Measurements from ENCODE around the gene LETM1.

Gene LETM1

DNA sequence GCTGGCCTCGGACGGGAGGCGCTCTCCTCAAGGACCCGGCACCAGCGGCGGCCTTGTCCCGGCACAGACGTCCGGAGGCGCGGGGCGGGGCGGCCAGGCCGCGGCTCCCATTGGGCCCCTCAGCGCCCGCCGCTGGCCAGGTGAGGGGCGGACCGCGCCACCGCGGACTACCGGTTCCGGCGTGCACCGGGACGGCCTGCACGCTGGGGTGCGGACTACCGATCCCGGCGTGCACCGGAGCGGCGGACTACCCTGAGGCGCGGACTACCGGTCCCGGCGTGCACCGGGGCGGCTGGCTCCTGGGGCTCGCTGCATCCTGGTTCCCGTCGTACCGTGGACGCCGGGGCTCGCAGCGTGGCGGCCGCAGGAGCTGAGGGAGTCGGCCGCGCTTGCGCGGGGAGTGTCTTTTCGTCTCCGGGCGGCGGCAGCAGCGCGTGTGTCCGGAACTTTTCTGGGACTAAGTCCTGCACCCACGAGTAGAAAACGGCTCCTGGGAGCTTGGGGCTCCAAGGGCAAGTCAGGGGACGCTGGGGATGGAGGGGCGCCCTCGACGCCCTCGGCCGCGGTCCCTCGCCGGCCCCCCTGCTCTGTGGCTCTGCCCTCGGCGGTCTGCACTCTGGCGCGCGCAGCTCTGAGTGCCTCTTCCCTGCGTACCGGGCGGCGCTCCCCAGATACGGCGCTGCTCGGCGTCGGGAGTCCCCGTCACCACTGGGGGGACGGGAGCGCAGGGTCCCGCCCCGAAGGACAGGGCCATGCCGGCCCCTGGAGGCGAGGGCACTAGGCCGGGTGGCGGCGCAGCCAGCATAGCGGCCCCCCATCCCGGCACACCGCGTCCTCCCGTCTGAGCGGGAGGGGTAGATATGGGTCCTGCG lies at the start of gene LETM1:
Gene LETM1 (minus strand): TSS at position 86 of the 872 bp plus-strand sequence. CDS start 206 bp downstream, outside the sequence.
- Mint-ChIP-seq H3K4me1 (ENCODE audit: low read depth) (peaks cover 48% of the 10 kb centered on the region), H3K27me3 (peaks cover 1% of the 10 kb centered on the region), H3K36me3 (ENCODE audit: low read depth) (peaks cover 10% of the 10 kb centered on the region), H3K4me3 (peak within 1 kb of the TSS; percentile 80), H3K9me3 (no peaks in the 10 kb centered on the region), H3K27ac (peak within 1 kb of the TSS; percentile 79)
- intact Hi-C loops (cut with micrococcal nuclease), result loop anchor here (2.0 kb wide), 2 partner anchors 14 to 42 kb away; partner anchors contain the start of gene NSD2

DNA sequence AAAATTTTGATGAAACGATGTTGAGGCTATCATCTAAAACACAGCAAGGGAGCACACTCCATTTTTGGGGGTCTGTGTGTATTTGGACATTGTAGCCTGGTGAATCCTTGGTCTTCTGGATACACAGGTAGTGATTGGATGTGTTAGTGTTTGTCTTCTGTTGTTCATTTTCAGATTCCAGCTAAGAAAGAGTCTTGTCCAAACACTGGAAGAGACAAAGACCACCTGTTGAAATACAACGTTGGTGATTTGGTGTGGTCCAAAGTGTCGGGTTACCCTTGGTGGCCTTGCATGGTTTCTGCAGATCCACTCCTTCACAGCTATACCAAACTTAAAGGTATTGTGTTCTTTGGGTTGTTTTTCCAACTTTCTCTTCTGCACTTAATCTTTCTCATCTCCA lies 48.1 kb upstream of the LETM1 start:
- no peak overlapping the region for H3K27ac Mint-ChIP-seq
- peaks cover 3% of the 10 kb centered on the region for H3K4me1 Mint-ChIP-seq (ENCODE audit: low read depth)
- peaks cover 87% of the 10 kb centered on the region for H3K36me3 Mint-ChIP-seq (ENCODE audit: low read depth)
- no peaks in the 10 kb centered on the region for H3K9me3 Mint-ChIP-seq
- no peak overlapping the region for H3K4me3 Mint-ChIP-seq
- intact Hi-C loops (cut with micrococcal nuclease), result no loop called here
- no peaks in the 10 kb centered on the region for H3K27me3 Mint-ChIP-seq

DNA sequence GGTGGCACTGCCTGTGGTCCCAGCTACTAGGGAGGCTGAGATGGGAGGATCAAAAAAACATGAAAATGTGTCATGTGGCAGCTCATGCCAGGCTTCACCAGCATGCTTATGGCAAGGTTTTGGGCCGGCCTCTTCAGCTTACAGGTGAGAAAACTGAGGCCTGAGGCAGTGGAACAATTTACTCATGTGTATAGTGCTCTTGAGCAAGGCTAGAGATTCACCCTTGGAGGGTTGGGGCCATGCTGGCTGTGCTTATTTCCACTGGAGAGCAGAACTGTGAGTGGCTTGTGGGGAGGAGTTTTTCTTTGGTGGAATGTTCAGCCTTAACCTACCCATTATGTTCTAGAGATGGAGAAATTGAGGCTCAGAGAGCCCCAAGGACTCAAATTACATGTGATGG lies 47.1 kb upstream of the LETM1 start:
- H3K4me1 Mint-ChIP-seq (ENCODE audit: low read depth), result peaks cover 11% of the 10 kb centered on the region
- H3K27me3 Mint-ChIP-seq, result no peaks in the 10 kb centered on the region
- no peak overlapping the region for H3K4me3 Mint-ChIP-seq
- no peaks in the 10 kb centered on the region for H3K9me3 Mint-ChIP-seq
- H3K36me3 Mint-ChIP-seq (ENCODE audit: low read depth), result peaks cover 77% of the 10 kb centered on the region
- no peak overlapping the region for H3K27ac Mint-ChIP-seq
- intact Hi-C loops (cut with micrococcal nuclease), result no loop called here

DNA sequence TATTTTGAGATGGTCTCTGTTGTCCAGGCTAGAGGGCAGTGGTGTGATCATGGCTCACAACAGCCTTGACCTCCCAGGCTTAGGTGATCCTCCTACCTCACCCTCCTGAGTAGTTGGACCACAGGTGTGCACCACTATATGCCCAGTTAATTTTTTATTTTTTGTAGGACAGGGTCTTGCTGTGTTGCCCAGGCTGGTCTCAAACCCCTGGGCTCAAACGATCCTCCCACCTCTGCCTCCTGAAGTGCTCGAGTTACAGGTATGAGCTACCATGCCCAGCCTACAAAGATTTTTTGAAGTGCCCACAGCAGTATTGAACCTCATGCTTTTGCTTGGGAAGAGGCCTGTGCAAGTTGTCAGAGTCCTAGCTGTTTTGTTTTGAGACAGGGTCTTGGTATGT lies 46.3 kb upstream of the LETM1 start:
- H3K36me3 Mint-ChIP-seq (ENCODE audit: low read depth), result peaks cover 69% of the 10 kb centered on the region
- intact Hi-C loops (cut with micrococcal nuclease), result no loop called here
- no peak overlapping the region for H3K27ac Mint-ChIP-seq
- H3K9me3 Mint-ChIP-seq, result no peaks in the 10 kb centered on the region
- H3K4me1 Mint-ChIP-seq (ENCODE audit: low read depth), result peaks cover 15% of the 10 kb centered on the region
- no peak overlapping the region for H3K4me3 Mint-ChIP-seq
- no peaks in the 10 kb centered on the region for H3K27me3 Mint-ChIP-seq

DNA sequence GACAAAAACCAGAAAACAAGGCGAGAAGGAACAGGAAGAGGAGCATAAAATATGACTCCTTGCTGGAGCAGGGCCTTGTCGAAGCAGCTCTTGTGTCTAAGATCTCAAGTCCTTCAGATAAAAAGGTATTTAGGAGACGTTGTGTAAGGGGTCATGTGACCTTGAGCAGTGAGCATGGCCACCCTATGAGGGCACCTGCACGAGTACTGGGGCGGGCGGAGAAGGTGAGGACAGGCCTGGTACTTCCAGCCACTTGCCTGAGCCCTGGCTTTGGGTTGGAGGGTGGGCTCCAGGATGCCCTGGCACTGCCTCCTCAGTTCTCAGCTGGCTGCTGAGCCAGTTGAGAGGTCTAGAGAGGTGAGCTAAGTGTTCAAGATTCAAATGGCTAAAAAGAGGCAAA lies 45.2 kb upstream of the LETM1 start:
- Mint-ChIP-seq H3K4me3 (no peak overlapping the region), H3K27me3 (no peaks in the 10 kb centered on the region), H3K9me3 (no peaks in the 10 kb centered on the region), H3K36me3 (ENCODE audit: low read depth) (peaks cover 58% of the 10 kb centered on the region), H3K4me1 (ENCODE audit: low read depth) (peaks cover 15% of the 10 kb centered on the region), H3K27ac (no peak overlapping the region)
- intact Hi-C loops (cut with micrococcal nuclease), result no loop called here

DNA sequence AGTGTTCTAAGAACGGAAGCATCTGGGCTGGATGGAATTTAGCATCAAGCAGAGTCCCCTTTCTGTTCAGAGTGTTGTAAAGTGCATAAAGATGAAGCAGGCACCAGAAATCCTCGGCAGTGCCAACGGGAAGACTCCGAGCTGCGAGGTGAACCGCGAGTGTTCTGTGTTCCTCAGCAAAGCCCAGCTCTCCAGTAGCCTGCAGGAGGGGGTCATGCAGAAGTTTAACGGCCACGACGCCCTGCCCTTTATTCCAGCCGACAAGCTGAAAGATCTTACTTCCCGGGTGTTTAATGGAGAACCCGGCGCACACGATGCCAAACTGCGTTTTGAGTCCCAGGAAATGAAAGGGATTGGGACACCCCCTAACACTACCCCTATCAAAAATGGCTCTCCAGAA lies 44.7 kb upstream of the LETM1 start:
- peaks cover 57% of the 10 kb centered on the region for H3K36me3 Mint-ChIP-seq (ENCODE audit: low read depth)
- H3K4me3 Mint-ChIP-seq, result no peak overlapping the region
- intact Hi-C loops (cut with micrococcal nuclease), result no loop called here
- peaks cover 15% of the 10 kb centered on the region for H3K4me1 Mint-ChIP-seq (ENCODE audit: low read depth)
- H3K27ac Mint-ChIP-seq, result no peak overlapping the region
- H3K9me3 Mint-ChIP-seq, result no peaks in the 10 kb centered on the region
- no peaks in the 10 kb centered on the region for H3K27me3 Mint-ChIP-seq

DNA sequence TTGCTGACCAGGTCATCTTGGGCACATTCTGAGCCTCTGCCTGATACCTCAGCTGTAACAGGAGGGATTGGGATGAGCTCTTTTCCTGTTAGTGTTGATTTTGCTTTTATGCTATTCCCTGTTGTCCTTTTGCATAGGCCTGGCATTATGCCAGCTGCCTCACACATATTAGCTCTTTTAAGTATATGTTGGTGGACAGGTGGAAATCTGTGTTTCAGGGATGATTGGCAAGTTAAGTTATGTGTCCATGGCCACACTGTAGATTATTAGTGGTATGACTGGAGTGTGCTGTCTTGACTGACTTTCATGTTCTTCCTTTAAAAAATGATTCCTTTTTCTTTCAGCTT lies 44.1 kb upstream of the LETM1 start:
- Mint-ChIP-seq H3K27me3 (no peaks in the 10 kb centered on the region), H3K4me1 (ENCODE audit: low read depth) (peaks cover 15% of the 10 kb centered on the region), H3K4me3 (no peak overlapping the region), H3K27ac (no peak overlapping the region), H3K9me3 (no peaks in the 10 kb centered on the region), H3K36me3 (ENCODE audit: low read depth) (peaks cover 52% of the 10 kb centered on the region)
- intact Hi-C loops (cut with micrococcal nuclease), result no loop called here

DNA sequence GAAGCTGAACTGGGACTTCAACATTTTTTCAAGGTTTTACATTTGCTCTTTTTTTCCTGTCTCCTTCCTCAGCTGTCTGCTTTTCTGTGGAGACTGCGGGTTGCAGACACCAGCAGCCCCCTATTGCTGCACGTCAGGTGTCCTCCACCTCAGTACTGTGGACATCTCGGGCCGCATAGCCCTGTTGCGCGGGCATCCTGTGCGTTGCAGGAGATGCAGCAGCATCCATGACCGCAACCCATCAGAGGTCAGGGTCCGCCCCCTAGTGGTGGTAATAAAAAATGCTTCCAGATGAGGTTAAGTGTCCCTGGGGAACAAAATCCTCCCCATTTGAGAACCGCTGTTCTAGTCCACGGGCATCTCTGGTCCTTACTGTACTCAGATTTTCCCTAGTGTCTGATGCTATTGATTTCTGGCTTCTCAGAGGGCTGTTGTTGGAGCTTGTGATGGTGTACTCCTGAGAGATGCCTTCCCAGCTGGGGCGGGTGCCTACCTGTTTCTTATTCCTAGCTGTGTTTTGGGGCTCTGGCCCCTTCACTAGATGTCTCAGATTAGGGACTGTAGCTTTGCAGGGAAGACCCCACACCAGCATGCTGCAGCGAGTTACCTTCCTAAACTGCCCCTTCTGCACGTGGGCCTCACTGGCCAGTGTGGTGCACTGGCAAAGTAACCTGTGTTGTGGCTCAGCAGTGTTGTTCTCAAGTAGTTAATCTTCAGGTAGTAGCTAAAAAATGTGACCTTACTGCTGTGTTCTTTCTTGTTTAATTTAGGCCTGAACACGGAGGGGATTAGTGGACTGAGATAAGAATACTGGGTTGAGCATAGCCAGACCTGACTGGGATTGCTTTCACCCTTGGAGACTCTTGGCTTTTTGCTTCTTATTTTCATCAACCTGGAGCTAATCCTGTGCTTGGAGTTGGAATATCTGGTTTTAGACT lies 43.5 kb upstream of the LETM1 start:
- intact Hi-C loops (cut with micrococcal nuclease), result loop anchor here (2.0 to 10.0 kb wide), 4 partner anchors 29 to 152 kb away; partner anchors contain the start of genes LETM1 and NSD2
- Mint-ChIP-seq H3K4me3 (no peak overlapping the region), H3K27me3 (no peaks in the 10 kb centered on the region), H3K36me3 (ENCODE audit: low read depth) (peaks cover 45% of the 10 kb centered on the region), H3K4me1 (ENCODE audit: low read depth) (peaks cover 21% of the 10 kb centered on the region), H3K27ac (peak overlapping the region; percentile 21), H3K9me3 (no peaks in the 10 kb centered on the region)

DNA sequence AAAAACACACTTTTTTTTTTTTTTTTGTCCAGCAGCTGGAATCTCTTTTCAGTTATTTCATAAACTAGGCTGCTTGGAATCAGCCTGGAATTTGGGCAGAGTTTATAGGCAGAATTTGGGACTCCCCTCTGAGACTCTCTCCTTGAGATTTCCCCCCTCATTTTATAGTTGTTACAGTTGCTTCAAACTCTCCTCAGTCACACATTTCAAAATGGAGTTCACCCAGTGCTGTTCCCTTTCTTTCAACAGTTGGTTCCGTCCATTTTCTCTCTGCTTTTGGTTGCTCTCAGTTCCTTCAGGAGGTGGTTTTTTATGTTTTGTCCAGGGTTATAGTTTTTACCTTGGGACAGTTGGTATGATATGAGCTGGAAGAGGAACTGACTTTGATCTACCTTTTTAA lies 42.7 kb upstream of the LETM1 start:
- Mint-ChIP-seq H3K4me3 (no peak overlapping the region), H3K27ac (peak overlapping the region; percentile 21), H3K4me1 (ENCODE audit: low read depth) (peaks cover 21% of the 10 kb centered on the region), H3K9me3 (no peaks in the 10 kb centered on the region), H3K27me3 (no peaks in the 10 kb centered on the region), H3K36me3 (ENCODE audit: low read depth) (peaks cover 41% of the 10 kb centered on the region)
- intact Hi-C loops (cut with micrococcal nuclease), result loop anchor here (2.0 to 10.0 kb wide), 4 partner anchors 28 to 151 kb away; partner anchors contain the start of genes LETM1 and NSD2

DNA sequence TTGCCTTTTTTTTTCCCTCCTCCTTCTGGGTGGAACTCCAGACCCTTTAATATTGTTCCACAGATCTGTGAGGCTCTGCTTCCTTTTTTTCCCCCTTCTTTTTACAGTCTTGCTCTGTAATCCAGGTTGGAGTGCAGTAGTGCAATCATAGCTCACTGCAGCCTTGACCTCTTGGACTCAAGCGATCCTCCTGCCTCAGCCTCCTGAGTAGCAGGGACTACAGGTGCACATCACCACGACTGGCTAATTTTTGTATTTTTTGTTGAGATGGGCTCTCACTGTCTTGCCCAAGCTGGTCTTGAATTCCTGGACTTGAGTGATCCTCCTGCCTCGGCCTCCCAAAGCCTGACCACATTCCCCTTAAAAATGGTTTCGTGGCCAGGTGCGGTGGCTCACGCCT lies 42.1 kb upstream of the LETM1 start:
- Mint-ChIP-seq H3K36me3 (ENCODE audit: low read depth) (peaks cover 36% of the 10 kb centered on the region), H3K4me1 (ENCODE audit: low read depth) (peaks cover 21% of the 10 kb centered on the region), H3K27me3 (no peaks in the 10 kb centered on the region), H3K4me3 (no peak overlapping the region), H3K27ac (no peak overlapping the region), H3K9me3 (no peaks in the 10 kb centered on the region)
- intact Hi-C loops (cut with micrococcal nuclease), result loop anchor here (2.0 to 10.0 kb wide), 4 partner anchors 27 to 151 kb away; partner anchors contain the start of genes LETM1 and NSD2

DNA sequence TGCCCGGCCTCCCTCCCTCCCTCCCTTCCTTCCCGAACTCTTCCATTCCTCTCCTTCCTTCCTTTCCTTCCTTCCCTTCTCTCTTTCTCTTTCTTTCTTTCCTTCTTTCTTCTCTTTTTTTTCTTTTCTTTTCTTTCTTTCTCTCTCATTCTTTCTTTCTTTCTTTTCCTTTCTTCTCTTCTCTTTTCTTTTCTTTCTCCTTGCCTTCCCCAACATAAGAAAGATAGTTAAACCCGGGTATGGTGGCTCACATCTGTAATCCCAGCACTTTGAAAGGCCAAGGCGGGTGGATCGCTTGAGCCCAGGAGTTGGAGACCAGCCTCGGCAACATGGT lies 40.7 kb upstream of the LETM1 start:
- Mint-ChIP-seq H3K27me3 (no peaks in the 10 kb centered on the region), H3K27ac (no peak overlapping the region), H3K4me1 (ENCODE audit: low read depth) (peaks cover 21% of the 10 kb centered on the region), H3K9me3 (no peaks in the 10 kb centered on the region), H3K36me3 (ENCODE audit: low read depth) (peaks cover 29% of the 10 kb centered on the region), H3K4me3 (no peak overlapping the region)
- intact Hi-C loops (cut with micrococcal nuclease), result loop anchor here (5.0 to 10.0 kb wide), 2 partner anchors 62 to 149 kb away; no protein-coding TSS in a partner anchor

DNA sequence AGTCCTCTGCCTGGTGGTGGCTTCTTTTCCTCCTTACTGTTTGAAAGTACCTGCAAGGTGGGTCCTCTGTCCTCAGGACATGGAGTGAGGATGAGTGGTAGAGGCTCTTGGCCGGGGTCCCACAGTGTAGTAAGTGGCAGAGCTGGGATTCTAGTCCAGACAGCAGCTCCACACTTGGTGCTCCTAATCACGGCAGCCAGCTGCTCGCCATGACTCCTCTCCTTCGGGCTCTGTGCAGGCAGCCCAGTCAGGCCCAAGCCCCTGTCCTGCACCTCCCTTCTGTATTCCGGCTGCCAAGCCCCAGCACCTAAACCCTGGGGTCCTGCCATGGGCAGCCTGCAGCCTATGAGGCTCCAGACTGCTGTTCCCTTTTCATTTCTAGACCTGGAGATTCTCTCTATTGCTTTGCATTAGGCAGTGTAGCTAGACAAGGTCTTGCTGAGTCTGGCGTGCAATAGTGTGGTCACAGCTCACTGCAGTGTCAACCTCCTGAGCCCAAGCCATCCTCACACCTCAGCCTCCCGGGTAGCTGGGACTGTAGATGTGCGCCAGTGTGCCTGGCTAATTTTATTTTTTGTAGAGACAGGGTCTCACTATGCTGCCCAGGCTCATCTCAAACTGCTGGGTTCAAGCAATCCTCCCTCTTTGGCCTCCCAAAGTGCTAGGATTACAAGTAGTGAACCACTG lies 40.2 kb upstream of the LETM1 start:
- Mint-ChIP-seq H3K27me3 (no peaks in the 10 kb centered on the region), H3K4me3 (no peak overlapping the region), H3K27ac (no peak overlapping the region), H3K4me1 (ENCODE audit: low read depth) (peaks cover 21% of the 10 kb centered on the region), H3K9me3 (no peaks in the 10 kb centered on the region), H3K36me3 (ENCODE audit: low read depth) (peaks cover 24% of the 10 kb centered on the region)
- intact Hi-C loops (cut with micrococcal nuclease), result loop anchor here (5.0 to 10.0 kb wide), 2 partner anchors 61 to 149 kb away; no protein-coding TSS in a partner anchor

DNA sequence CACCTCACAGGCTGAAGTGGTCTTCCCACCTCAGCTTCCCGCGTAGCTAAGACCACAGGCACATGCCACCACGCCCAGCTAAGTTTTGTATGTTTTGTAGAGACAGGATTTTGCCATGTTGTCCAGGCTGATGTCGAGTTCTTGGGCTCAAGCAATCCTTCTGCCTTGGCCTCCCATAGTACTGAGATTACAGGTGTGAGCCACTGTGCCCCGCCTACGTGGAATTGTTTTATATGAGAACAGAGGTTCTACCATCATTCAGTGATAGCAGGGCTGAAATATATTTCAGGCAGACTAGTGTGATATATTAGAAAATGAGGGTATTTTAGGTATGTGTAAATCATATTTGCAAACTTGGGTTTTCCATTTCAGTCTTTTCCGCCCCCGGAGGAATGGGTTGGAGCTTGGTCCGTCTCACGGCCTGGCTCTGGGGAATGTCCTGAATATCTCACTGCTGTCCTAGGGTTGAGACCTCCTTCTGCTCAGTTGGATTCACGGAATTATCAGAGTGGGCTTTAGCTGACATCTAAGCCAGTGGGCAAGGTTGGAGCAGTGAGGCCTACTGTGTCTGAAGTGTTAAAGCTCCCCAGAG lies 35.1 kb upstream of the LETM1 start:
- Mint-ChIP-seq H3K27me3 (no peaks in the 10 kb centered on the region), H3K4me1 (ENCODE audit: low read depth) (peaks cover 21% of the 10 kb centered on the region), H3K36me3 (ENCODE audit: low read depth) (peaks cover 24% of the 10 kb centered on the region), H3K27ac (no peak overlapping the region), H3K4me3 (no peak overlapping the region), H3K9me3 (peaks cover 10% of the 10 kb centered on the region)
- intact Hi-C loops (cut with micrococcal nuclease), result loop anchor here (10.0 kb wide), 1 partner anchor 56 kb away; no protein-coding TSS in a partner anchor

All from dendritic cell treated with granulocyte-macrophage colony-stimulating factor and Interleukin-4, amounts not matched to agents 40 ng/mL and 50 ng/mL, for 4 days (primary cell).